Measurements from ENCODE around the gene TMEM132C.

DNA sequence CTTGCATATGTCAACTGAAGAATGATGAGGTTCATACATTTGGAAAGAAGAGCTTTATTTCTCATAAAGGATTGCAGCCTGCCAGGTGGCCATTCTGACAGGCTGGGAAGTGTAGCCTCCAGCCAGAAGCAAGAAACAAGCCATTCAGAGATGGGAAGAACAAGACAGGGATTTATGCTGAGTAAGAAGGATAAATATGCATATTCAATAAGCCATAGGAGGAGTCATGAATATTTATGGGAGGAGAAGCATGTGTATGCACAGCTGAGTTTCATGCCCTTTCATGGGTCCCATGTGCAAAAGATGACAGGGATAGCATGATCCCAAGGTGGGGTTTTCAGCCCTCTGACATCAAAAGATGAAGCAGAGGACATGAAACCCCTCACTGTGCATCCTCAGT, 269.8 kb downstream of the TMEM132C start:
- TF ChIP-seq, protein P1, sequence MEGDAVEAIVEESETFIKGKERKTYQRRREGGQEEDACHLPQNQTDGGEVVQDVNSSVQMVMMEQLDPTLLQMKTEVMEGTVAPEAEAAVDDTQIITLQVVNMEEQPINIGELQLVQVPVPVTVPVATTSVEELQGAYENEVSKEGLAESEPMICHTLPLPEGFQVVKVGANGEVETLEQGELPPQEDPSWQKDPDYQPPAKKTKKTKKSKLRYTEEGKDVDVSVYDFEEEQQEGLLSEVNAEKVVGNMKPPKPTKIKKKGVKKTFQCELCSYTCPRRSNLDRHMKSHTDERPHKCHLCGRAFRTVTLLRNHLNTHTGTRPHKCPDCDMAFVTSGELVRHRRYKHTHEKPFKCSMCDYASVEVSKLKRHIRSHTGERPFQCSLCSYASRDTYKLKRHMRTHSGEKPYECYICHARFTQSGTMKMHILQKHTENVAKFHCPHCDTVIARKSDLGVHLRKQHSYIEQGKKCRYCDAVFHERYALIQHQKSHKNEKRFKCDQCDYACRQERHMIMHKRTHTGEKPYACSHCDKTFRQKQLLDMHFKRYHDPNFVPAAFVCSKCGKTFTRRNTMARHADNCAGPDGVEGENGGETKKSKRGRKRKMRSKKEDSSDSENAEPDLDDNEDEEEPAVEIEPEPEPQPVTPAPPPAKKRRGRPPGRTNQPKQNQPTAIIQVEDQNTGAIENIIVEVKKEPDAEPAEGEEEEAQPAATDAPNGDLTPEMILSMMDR (IDR thresholded peaks at IDR 0.05): no peak
- no peak for TF ChIP-seq POLR2A (IDR thresholded peaks at IDR 0.05)
